Measurements from ENCODE around the gene SARS1.

DNA sequence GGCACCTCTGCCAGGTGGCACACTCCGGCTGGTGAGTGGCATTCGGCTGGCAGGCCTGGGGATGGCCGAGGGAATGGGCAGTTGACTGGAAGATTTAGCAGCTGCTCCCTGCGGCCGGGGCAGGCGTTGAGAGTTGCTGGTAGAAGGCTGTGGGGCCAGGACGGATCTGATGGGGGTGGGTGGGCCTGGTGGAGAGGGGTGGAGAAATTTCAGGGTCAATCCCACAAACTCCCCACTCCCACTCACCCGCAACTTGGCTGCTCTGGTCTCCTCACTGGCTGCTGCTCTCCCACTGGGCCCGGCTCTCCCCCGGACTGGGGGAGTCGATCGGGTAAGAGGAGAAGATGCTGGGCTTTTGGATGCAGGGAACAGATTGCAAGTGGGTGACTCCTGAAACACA is 67.1 kb downstream of the SARS1 start:
- TF ChIP-seq, protein P1, sequence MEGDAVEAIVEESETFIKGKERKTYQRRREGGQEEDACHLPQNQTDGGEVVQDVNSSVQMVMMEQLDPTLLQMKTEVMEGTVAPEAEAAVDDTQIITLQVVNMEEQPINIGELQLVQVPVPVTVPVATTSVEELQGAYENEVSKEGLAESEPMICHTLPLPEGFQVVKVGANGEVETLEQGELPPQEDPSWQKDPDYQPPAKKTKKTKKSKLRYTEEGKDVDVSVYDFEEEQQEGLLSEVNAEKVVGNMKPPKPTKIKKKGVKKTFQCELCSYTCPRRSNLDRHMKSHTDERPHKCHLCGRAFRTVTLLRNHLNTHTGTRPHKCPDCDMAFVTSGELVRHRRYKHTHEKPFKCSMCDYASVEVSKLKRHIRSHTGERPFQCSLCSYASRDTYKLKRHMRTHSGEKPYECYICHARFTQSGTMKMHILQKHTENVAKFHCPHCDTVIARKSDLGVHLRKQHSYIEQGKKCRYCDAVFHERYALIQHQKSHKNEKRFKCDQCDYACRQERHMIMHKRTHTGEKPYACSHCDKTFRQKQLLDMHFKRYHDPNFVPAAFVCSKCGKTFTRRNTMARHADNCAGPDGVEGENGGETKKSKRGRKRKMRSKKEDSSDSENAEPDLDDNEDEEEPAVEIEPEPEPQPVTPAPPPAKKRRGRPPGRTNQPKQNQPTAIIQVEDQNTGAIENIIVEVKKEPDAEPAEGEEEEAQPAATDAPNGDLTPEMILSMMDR (conservative IDR thresholded peaks at IDR 0.05 in 1 of 2, IDR thresholded peaks at IDR 0.05 in 1 of 2; ENCODE audit: low read depth in 1 of 2, low read length in 2 of 2) = no peak
- TF ChIP-seq EZH2 (IDR thresholded peaks at IDR 0.05; ENCODE audit: low read length, missing control alignments) = no peak
